T-cell (primary cell): ENCODE results near the gene TMEM60. TPM values are rescaled to one million over a fixed set of nuclear protein-coding genes. Genes with fewer than 3 reads are reported as not detected.

Experiments used
- ATAC-seq, 4 experiments: fragments of 200-7000 bp in 3 of 4; fragments of 150-1000 bp in 1 of 4; cut with Tn5 transposase; replicated peaks in 1 of 4; 1 replicate in 3 of 4; 2 replicates in 1 of 4; pipeline ENCODE4 v1.10.0; 2021; ENCODE audit warnings: moderate library complexity in 3 of 4, mild to moderate bottlenecking in 2 of 4, moderate number of reproducible peaks in 1 of 4
- CTCF ChIA-PET, 2 donors: fragments of 300-600 bp; sonication (Branson Sonifier 250); formaldehyde crosslinking; loops; one replicate each; lab custom pipeline; 2022; ENCODE audit warnings: antibody characterized with exemption in 2 of 2; lab: Charles Lee
- POLR2A ChIA-PET, 2 donors: fragments of 300-600 bp; sonication (Branson Sonifier 250); formaldehyde crosslinking; loops; one replicate each; lab custom pipeline; 2022; ENCODE audit warnings: antibody characterized with exemption in 2 of 2; lab: Charles Lee
- DNase-seq, 35 experiments: peaks; one replicate each; pipeline versions ENCODE4 v3.0.0 to v3.0.0-alpha.2; 2013 to 2023
- H3K27ac ChIP-seq: one replicate; pipeline ENCODE4 v1.5.1; 2013; ENCODE audit warnings: low read length
- H3K27me3 ChIP-seq, 2 experiments: replicated peaks in 1 of 2; 1 replicate in 1 of 2; 2 replicates in 1 of 2; pipeline versions ENCODE4 v1.6.1 to v1.7.0; 2013; ENCODE audit warnings: low read length in 1 of 2, mixed read lengths in 1 of 2; ENCODE audit not compliant: control insufficient read depth in 2 of 2, insufficient read depth in 2 of 2; ENCODE audit errors: extremely low read depth in 1 of 2
- H3K36me3 ChIP-seq, 2 donors: 1 replicate in 1 of 2; 2 replicates in 1 of 2; pipeline versions ENCODE4 v1.6.1 to v1.7.0; 2013; ENCODE audit warnings: low read length in 1 of 2; ENCODE audit not compliant: control insufficient read depth in 2 of 2, insufficient read depth in 1 of 2; ENCODE audit errors: extremely low read depth in 1 of 2
- H3K4me1 ChIP-seq, 2 experiments: 1 replicate in 1 of 2; 2 replicates in 1 of 2; pipeline versions ENCODE4 v1.6.1 to v1.7.0; 2013; ENCODE audit warnings: low read length in 2 of 2, mixed read lengths in 1 of 2; ENCODE audit not compliant: insufficient read depth in 2 of 2, control insufficient read depth in 1 of 2; ENCODE audit errors: extremely low read depth in 1 of 2
- H3K4me3 ChIP-seq, 2 donors: 1 replicate in 1 of 2; 2 replicates in 1 of 2; pipeline versions ENCODE4 v1.5.1 to v1.7.0; 2013; ENCODE audit warnings: mild to moderate bottlenecking in 2 of 2, low read length in 1 of 2, moderate library complexity in 1 of 2; ENCODE audit not compliant: control insufficient read depth in 1 of 2; ENCODE audit errors: extremely low read depth in 1 of 2
- H3K9me3 ChIP-seq: 2 replicates; pipeline ENCODE4 v1.7.0; 2013
- H3K27ac Mint-ChIP-seq, 2 donors: one replicate each; pipeline ENCODE4 v1.8.0; 2020 to 2021; ENCODE audit warnings: mild to moderate bottlenecking in 2 of 2, mixed read lengths in 2 of 2
- H3K27me3 Mint-ChIP-seq, 2 donors: one replicate each; pipeline ENCODE4 v1.8.0; 2021 to 2022; ENCODE audit warnings: mixed read lengths in 2 of 2
- H3K36me3 Mint-ChIP-seq: one replicate; pipeline ENCODE4 v1.8.0; 2021; ENCODE audit warnings: mixed read lengths
- H3K4me1 Mint-ChIP-seq, 3 donors: one replicate each; pipeline ENCODE4 v1.8.0; 2020 to 2022; ENCODE audit warnings: mixed read lengths in 3 of 3, mild to moderate bottlenecking in 1 of 3
- H3K4me3 Mint-ChIP-seq, 3 donors: one replicate each; pipeline ENCODE4 v1.8.0; 2020 to 2022; ENCODE audit warnings: mild to moderate bottlenecking in 3 of 3, mixed read lengths in 3 of 3, moderate library complexity in 3 of 3
- H3K9me3 Mint-ChIP-seq, 3 donors: one replicate each; pipeline ENCODE4 v1.8.0; 2020 to 2022; ENCODE audit warnings: mixed read lengths in 3 of 3
- WGBS: methylation state at CpG from one replicate; pipeline ENCODE4 v1.1.5; 2013; ENCODE audit warnings: missing lambda C conversion rate; ENCODE audit not compliant: insufficient coverage; 5-methylcytosine and 5-hydroxymethylcytosine counted together
- total RNA-seq, 35 experiments: library from RNA in 6 of 35; stranded (reverse) in 6 of 35; fragments of 120-200 nt in 1 of 35; gene quantifications; one replicate each; pipeline versions ENCODE4 v1.2.1 to v1.2.4 and lab custom pipeline; 2013 to 2026

Gene TMEM60
- total RNA-seq, 5 donors from 2014 or later (not counting 1 experiment from before 2014, with no cell fraction given) = 3.6 to 13.0 (median 10.6) TPM

- H3K4me1 Mint-ChIP-seq = peaks cover 54 to 68% (median 62%) of the 10 kb centered on the region in 3 donors
- H3K27ac ChIP-seq = no peak overlapping the region
- H3K27me3 Mint-ChIP-seq = no peaks in the 10 kb centered on the region
These were observed 32.6 kb upstream of the TMEM60 start for GRCh38 chr7:77830649-77831355.

GRCh38 chr7:77827999-77828398 is 29.8 kb upstream of the TMEM60 start:
- Mint-ChIP-seq H3K4me3 (no peak overlapping the region), H3K27me3 (no peaks in the 10 kb centered on the region), H3K9me3 (peaks cover 10 to 31% (median 10%) of the 10 kb centered on the region in 3 donors), H3K4me1 (peaks cover 53 to 64% (median 56%) of the 10 kb centered on the region in 3 donors), H3K27ac (no peak overlapping the region), H3K36me3 (peaks cover 26% of the 10 kb centered on the region)
- Histone ChIP-seq H3K27me3 (no peaks in the 10 kb centered on the region), H3K4me1 (peaks cover 0 to 9% of the 10 kb centered on the region in 2 experiments), H3K27ac (no peak overlapping the region), H3K9me3 (no peaks in the 10 kb centered on the region), H3K36me3 (no peaks in the 10 kb centered on the region), H3K4me3 (no peak overlapping the region)
- DNase-seq = no peak
- CTCF ChIA-PET = no interaction called here
- no CpG with 5 or more reads among the region's 2 CpGs for WGBS
- ATAC-seq = no peak
- POLR2A ChIA-PET = no interaction called here

More at GRCh38 chr7:77830649-77831355, 32.6 kb upstream of the TMEM60 start:
- POLR2A ChIA-PET = interaction anchor here in 1 of 2 donors (0.6 kb wide), 1 partner anchor 11 kb away, joined by 3 read pairs; no protein-coding TSS in a partner anchor
- Histone ChIP-seq H3K4me3 (no peak overlapping the region), H3K4me1 (peaks cover 7 to 9% of the 10 kb centered on the region in 2 experiments), H3K36me3 (no peaks in the 10 kb centered on the region), H3K27me3 (no peaks in the 10 kb centered on the region), H3K9me3 (no peaks in the 10 kb centered on the region)
- ATAC-seq (no peak), DNase-seq (no peak)
- Mint-ChIP-seq H3K4me3 (peak overlapping the region in 1 of 3 donors; percentile 66), H3K36me3 (peaks cover 8% of the 10 kb centered on the region), H3K9me3 (peaks cover 0 to 12% (median 6%) of the 10 kb centered on the region in 3 donors), H3K27ac (peak overlapping the region; percentile 59 to 63)
- WGBS = 81% methylated on average over 3 of the region's 8 CpGs
- CTCF ChIA-PET = no interaction called here

DNA sequence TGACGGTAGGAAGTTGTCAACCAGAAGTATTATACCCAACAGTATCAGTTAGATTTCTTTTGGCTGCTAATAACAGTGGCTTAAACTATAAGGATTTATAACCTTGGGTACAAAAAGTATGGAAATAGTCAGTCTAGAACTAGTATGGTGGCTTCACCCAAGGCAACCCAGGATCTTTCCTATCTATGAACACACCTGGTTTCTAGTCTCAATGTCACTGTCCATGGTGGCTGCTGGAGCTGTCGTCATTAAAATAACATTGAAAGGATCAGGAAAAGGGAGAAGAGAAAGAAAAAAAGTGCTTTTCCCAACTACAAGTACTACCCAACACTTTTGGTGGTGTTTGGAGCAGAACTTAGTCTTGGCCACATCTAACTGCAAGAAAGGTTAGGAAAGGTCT is 28.1 kb upstream of the TMEM60 start:
- Mint-ChIP-seq H3K27me3 (no peaks in the 10 kb centered on the region), H3K36me3 (peaks cover 38% of the 10 kb centered on the region), H3K4me3 (no peak overlapping the region), H3K27ac (peak overlapping the region; percentile 0 to 74), H3K9me3 (peaks cover 14 to 39% (median 15%) of the 10 kb centered on the region in 3 donors), H3K4me1 (peaks cover 49 to 58% (median 51%) of the 10 kb centered on the region in 3 donors)
- no peaks in the 10 kb centered on the region for H3K9me3 ChIP-seq
- H3K4me3 ChIP-seq = no peak overlapping the region
- WGBS = no CpG with 5 or more reads among the region's 2 CpGs
- no peak for DNase-seq
- peaks cover 0 to under 1% of the 10 kb centered on the region in 2 donors for H3K36me3 ChIP-seq
- no peak for ATAC-seq
- H3K27me3 ChIP-seq = peaks cover 0 to 3% of the 10 kb centered on the region in 2 experiments
- POLR2A ChIA-PET = no interaction called here
- CTCF ChIA-PET = no interaction called here
- H3K4me1 ChIP-seq = peaks cover 0 to 14% of the 10 kb centered on the region in 2 experiments
- no peak overlapping the region for H3K27ac ChIP-seq

DNA sequence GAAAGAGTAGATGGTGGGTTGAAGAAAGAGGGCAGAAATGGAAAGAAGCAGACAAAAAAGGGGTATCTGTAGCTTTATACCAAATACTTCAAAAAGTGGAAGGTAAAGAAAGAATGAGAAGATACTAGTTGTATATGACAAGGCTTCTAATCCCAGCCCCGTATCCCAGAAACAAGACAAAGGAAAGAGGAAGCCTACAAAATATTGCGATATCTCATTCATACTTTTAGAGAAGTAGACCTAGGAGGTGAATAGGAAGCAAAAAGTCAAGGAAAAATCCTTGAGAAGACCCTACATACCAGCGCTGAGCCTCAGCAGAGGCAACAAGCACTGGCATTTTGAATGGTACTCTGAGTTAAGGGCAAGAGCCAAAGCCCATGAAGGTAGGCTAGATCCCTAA is 26.9 kb upstream of the TMEM60 start:
- no peaks in the 10 kb centered on the region for H3K9me3 ChIP-seq
- H3K4me1 ChIP-seq = peaks cover 0 to 15% of the 10 kb centered on the region in 2 experiments
- ATAC-seq = no peak
- no peak overlapping the region for H3K4me3 ChIP-seq
- Mint-ChIP-seq H3K4me3 (no peak overlapping the region), H3K9me3 (peaks cover 15 to 50% (median 23%) of the 10 kb centered on the region in 3 donors), H3K4me1 (peaks cover 39 to 48% (median 44%) of the 10 kb centered on the region in 3 donors), H3K27me3 (no peaks in the 10 kb centered on the region), H3K36me3 (peaks cover 50% of the 10 kb centered on the region), H3K27ac (no peak overlapping the region)
- peaks cover 0 to 3% of the 10 kb centered on the region in 2 experiments for H3K27me3 ChIP-seq
- POLR2A ChIA-PET = no interaction called here
- no peak for DNase-seq
- peaks cover 3 to 7% of the 10 kb centered on the region in 2 donors for H3K36me3 ChIP-seq
- no peak overlapping the region for H3K27ac ChIP-seq
- WGBS = no CpG with 5 or more reads among the region's 3 CpGs
- CTCF ChIA-PET = no interaction called here

GRCh38 chr7:77824636-77825035 is 26.4 kb upstream of the TMEM60 start:
- peaks cover 0 to 15% of the 10 kb centered on the region in 2 experiments for H3K4me1 ChIP-seq
- H3K4me3 ChIP-seq = no peak overlapping the region
- DNase-seq (no peak), ATAC-seq (no peak)
- H3K4me3 Mint-ChIP-seq = no peak overlapping the region
- H3K27ac Mint-ChIP-seq = no peak overlapping the region
- no peaks in the 10 kb centered on the region for H3K27me3 Mint-ChIP-seq
- CTCF ChIA-PET = interaction anchor here in 1 of 2 donors (0.8 kb wide), 1 partner anchor 9 kb away, joined by 5 read pairs; no protein-coding TSS in a partner anchor
- no peak overlapping the region for H3K27ac ChIP-seq
- WGBS = no CpG with 5 or more reads among the region's 5 CpGs
- H3K36me3 ChIP-seq = peaks cover 6 to 7% of the 10 kb centered on the region in 2 donors
- H3K9me3 ChIP-seq = no peaks in the 10 kb centered on the region
- POLR2A ChIA-PET = interaction anchor here in 1 of 2 donors (0.6 kb wide), 1 partner anchor 16 kb away, joined by 3 read pairs; no protein-coding TSS in a partner anchor
- H3K36me3 Mint-ChIP-seq = peaks cover 55% of the 10 kb centered on the region
- peaks cover 18 to 54% (median 25%) of the 10 kb centered on the region in 3 donors for H3K9me3 Mint-ChIP-seq
- peaks cover 36 to 44% (median 44%) of the 10 kb centered on the region in 3 donors for H3K4me1 Mint-ChIP-seq
- H3K27me3 ChIP-seq = peaks cover 0 to 3% of the 10 kb centered on the region in 2 experiments

- 100% methylated on average over 1 of the region's 2 CpGs for WGBS
- H3K36me3 Mint-ChIP-seq = peaks cover 63% of the 10 kb centered on the region
- ChIA-PET CTCF (interaction anchor here in 1 of 2 donors (0.8 kb wide), 1 partner anchor 9 kb away, joined by 5 read pairs; no protein-coding TSS in a partner anchor), POLR2A (no interaction called here)
- ATAC-seq (no peak), DNase-seq (no peak)
- peak overlapping the region in 1 of 2 donors; percentile 47 for H3K27ac Mint-ChIP-seq
- Histone ChIP-seq H3K27me3 (peaks cover 0 to 3% of the 10 kb centered on the region in 2 experiments), H3K9me3 (peaks cover 1% of the 10 kb centered on the region), H3K27ac (no peak overlapping the region), H3K4me1 (peaks cover 0 to 14% of the 10 kb centered on the region in 2 experiments), H3K36me3 (peaks cover 6 to 7% of the 10 kb centered on the region in 2 donors), H3K4me3 (no peak overlapping the region)
- H3K27me3 Mint-ChIP-seq = no peaks in the 10 kb centered on the region
- H3K9me3 Mint-ChIP-seq = peaks cover 18 to 60% (median 29%) of the 10 kb centered on the region in 3 donors
- peaks cover 34 to 47% (median 44%) of the 10 kb centered on the region in 3 donors for H3K4me1 Mint-ChIP-seq
- peak overlapping the region in 1 of 3 donors; percentile 16 for H3K4me3 Mint-ChIP-seq
These were observed 25.6 kb upstream of the TMEM60 start for GRCh38 chr7:77823787-77824186.
